GM18909 (cell line): ENCODE measurements around the gene NOS2.
"Not testable (repeated sequence)": the region's sequence is repeated elsewhere in the genome, so short reads cannot be mapped to it uniquely, and the experiment has no call there.

Experiments used
- ATAC-seq: cut with Tn5 transposase; IDR thresholded peaks from one replicate; pipeline ENCODE4 v1.9.1; 2021; ENCODE audit warnings: mild to moderate bottlenecking; ENCODE audit not compliant: unreplicated experiment, poor library complexity

NOS2 gene

DNA sequence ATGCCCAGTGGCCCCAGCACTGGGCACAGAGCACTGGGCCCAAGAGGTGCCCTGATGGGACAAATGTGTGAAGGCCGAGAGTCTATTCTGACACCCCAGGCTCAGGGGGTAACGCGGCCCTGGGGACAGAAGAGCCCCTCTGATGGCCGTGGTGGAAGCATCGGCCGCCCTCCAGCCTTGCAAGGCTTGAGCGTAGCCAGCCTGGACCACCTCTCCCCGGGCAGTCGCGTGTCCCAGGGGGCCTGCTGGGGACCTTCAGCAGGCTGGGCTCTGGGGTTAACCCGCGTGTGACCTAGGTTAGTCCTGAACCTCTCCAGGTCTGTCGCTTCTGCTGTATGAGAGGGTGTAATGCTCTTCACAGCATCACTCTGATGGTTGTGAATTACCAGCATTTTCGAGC, 40.8 kb downstream of the NOS2 start:
- no peak for ATAC-seq

GRCh38 chr17:27756467-27757371, 43.6 kb downstream of the NOS2 start:
- no peak for ATAC-seq

GRCh38 chr17:27755706-27756466, 44.4 kb downstream of the NOS2 start:
- no peak for ATAC-seq

GRCh38 chr17:27754549-27754948, 45.8 kb downstream of the NOS2 start:
- no peak for ATAC-seq

DNA sequence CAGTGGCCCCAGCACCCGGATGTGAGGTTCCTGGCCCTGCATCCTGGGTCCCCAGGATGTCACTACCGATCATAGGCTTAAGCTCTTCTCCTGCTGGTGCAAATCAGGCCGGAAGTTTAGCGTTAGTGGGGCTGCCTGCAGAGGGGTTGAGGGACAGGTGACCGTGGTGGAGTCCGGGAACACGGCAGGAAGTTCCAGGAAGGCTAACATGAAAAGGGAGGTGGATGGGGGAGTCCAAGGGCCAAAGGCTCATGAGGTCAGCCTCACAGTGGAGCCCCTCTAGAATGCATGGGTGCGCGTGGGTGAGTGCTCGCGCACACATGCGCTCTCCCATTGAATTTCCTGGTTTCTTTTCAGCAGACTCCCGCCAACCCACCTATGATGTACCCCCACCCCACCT, 46.6 kb downstream of the NOS2 start:
- ATAC-seq, result not testable (repeated sequence)

DNA sequence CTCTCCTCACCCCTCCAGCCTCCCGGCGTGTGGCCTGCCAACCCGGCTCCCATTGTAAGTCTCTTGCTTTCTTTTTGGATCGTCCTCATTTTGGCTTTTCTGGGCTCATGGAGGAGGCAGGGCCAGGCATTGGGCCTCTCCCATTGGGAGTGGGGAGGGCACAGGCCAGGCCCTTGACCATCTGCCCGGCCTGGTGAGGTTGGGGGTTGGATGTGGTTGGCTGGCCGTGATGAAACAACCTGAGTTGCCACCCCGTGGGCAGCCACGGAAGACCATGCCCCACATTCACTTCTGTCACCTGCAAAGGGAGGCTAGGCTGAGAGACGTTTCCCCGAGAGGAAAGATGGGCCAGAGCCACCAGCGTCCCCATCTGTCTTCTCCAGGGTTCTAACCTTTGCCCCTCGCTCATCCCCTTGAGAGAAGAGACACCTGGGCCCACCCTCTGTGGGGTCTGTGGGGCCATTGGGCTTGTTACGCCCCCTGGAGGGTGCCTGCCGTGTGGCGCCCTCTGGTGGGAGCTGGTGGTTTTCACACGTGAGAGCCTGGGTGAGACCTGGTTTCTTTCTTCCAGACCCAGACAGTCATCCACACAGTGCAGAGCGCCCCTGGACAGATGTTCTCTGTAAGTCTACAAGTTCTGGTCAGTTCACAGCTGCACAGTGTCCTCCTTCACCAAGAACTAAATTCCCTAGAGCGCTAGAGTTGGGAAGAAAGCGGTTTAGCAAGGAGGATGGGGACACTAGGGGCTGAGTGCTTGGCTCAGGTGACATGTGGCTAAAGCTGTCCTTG, 47.3 kb downstream of the NOS2 start:
- ATAC-seq, result not testable (repeated sequence)

GRCh38 chr17:27751622-27752490, 48.5 kb downstream of the NOS2 start:
- ATAC-seq, result no peak

- no peak for ATAC-seq
Measured at GRCh38 chr17:27751166-27751565, 49.2 kb downstream of the NOS2 start.

GRCh38 chr17:27749562-27750150, 50.7 kb downstream of the NOS2 start:
- not testable (repeated sequence) for ATAC-seq

DNA sequence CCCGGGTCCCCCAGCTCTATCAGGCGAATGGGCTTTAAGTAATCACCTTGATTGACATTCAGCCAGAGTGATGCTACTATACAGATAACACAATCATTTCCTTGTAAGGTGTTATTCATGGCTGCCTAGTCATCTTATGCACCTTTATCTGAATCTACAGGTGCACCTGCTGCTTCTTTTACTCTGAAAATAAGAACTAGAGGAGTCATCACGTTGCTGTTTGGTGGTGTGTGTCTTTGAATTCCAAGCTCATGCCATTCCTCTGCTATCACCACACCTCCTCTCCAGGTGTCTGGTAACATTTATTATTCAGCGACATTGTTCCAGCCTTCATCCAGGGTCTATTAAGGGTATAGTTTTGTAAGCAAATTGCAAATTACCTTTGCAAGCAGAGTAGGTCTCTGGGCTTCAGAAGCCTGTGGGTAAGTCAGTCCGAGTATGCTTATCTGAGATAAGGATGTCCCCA, 51.9 kb downstream of the NOS2 start:
- no peak for ATAC-seq

- ATAC-seq, result no peak
Measured at GRCh38 chr17:27747462-27748359, 52.6 kb downstream of the NOS2 start.

GRCh38 chr17:27746881-27747280, 53.4 kb downstream of the NOS2 start:
- no peak for ATAC-seq

GRCh38 chr17:27746320-27746719, 54.0 kb downstream of the NOS2 start:
- ATAC-seq, result not testable (repeated sequence)

GRCh38 chr17:27745207-27745830, 55.0 kb downstream of the NOS2 start:
- not testable (repeated sequence) for ATAC-seq

- no peak for ATAC-seq
Measured at GRCh38 chr17:27743281-27743885, 56.9 kb downstream of the NOS2 start.

DNA sequence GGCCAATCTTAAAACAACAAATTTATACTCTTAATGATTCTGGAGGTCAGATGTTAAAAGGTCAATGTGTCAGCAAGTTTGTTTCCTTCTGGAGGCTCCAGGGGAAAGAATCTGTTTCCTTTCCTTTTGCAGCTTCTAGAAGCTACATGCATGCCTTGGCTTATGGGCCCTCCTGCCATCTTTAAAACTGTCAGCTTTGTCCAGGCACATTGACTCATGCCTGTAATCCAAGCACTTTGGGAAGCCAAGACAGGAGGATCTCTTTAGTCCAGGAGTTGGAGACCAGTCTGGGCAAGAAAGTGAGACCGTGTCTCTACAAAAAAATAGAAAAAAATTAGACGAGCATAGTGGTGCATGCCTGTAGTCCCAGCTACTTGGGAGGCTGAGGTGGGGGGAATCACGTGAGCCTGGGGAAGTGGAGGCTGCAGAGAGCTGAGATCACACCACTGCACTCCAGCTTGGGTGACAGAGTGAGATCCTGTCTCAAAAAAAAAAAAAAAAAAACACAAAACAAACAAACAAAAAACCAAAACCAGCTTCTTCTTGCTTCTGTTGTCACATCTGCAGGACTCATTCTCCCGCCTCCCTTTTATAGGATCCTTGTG, 58.3 kb downstream of the NOS2 start:
- no peak for ATAC-seq

DNA sequence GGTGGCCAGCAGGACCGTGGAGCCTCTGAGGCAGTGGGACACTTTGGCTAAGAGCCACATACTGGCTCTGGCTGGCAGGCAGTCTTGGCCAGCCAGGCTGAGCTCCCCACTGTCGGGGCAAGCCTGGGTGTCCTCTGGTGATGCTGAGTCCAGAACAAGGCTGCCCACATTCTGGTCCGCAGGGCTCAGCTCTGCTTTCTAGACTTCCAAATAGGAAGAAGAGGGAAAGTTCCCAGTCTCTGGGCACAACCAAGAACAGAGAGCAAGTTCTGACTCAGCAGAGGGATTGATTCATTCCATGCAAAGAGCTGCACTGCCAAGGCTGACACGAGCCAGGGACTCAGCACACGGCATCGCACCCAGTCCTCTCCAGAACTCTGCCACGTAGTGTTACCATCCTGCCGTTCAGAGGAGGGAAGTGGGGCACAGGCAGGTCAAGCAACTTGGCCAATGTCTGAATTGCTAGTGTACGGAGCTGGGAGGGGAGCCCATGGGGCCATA, 58.9 kb downstream of the NOS2 start:
- ATAC-seq, result no peak
